Smooth muscle cell (in vitro differentiated cells): ENCODE results near the gene VWA7. TPM values are rescaled to one million over a fixed set of nuclear protein-coding genes. Genes with fewer than 3 reads are reported as not detected.

Experiments used
- DNase-seq: peaks from one replicate; lab custom pipeline; 2025; ENCODE audit not compliant: unreplicated experiment; lab: John Stamatoyannopoulos, UW
- H2AFZ ChIP-seq: fragments of 200-600 bp; sonication (generic); 2 replicates; pipeline ENCODE4 v1.6.0; 2016; ENCODE audit warnings: antibody characterized with exemption, low read depth, mild to moderate bottlenecking
- H3F3A ChIP-seq: fragments of 200-600 bp; sonication (generic); 2 replicates; pipeline ENCODE4 v1.6.0; 2017; ENCODE audit warnings: antibody characterized with exemption, low read depth
- H3K27ac ChIP-seq: fragments of 200-600 bp; sonication (generic); 2 replicates; pipeline ENCODE4 v1.5.1; 2016; ENCODE audit warnings: low read depth, mild to moderate bottlenecking
- H3K27me3 ChIP-seq: fragments of 200-600 bp; sonication (generic); 2 replicates; pipeline ENCODE4 v1.6.1; 2016; ENCODE audit warnings: low read depth, mild to moderate bottlenecking
- H3K36me3 ChIP-seq: fragments of 200-600 bp; sonication (generic); 2 replicates; pipeline ENCODE4 v1.5.1; 2016; ENCODE audit warnings: low read depth
- H3K4me1 ChIP-seq: fragments of 200-600 bp; sonication (generic); 2 replicates; pipeline ENCODE4 v1.5.1; 2016; ENCODE audit warnings: low read depth
- H3K4me2 ChIP-seq: fragments of 200-600 bp; sonication (generic); 2 replicates; pipeline ENCODE4 v1.6.0; 2016; ENCODE audit warnings: mild to moderate bottlenecking
- H3K4me3 ChIP-seq: fragments of 200-600 bp; sonication (generic); 2 replicates; pipeline ENCODE4 v1.5.1; 2016; ENCODE audit warnings: mild to moderate bottlenecking
- H3K79me2 ChIP-seq: fragments of 200-600 bp; sonication (generic); 2 replicates; pipeline ENCODE4 v1.6.0; 2016; ENCODE audit warnings: low read depth, mild to moderate bottlenecking
- H3K9ac ChIP-seq: fragments of 200-600 bp; sonication (generic); 2 replicates; pipeline ENCODE4 v1.6.0; 2016; ENCODE audit warnings: low read depth
- H3K9me3 ChIP-seq: fragments of 200-600 bp; sonication (generic); replicated peaks from 2 replicates; pipeline ENCODE4 v1.5.1; 2016; ENCODE audit warnings: low read depth
- H4K20me1 ChIP-seq: fragments of 200-600 bp; sonication (generic); 2 replicates; pipeline ENCODE4 v1.6.0; 2016; ENCODE audit warnings: low read depth
- CTCF ChIP-seq: fragments of 200-600 bp; sonication (generic); IDR thresholded peaks from 2 replicates; pipeline ENCODE4 v1.5.1; 2017; ENCODE audit warnings: borderline replicate concordance, mild to moderate bottlenecking, antibody characterized with exemption; ENCODE audit not compliant: insufficient read depth, poor library complexity, severe bottlenecking
- WGBS: methylation state at CpG from one replicate; pipeline ENCODE4 v1.1.7; 2016; ENCODE audit warnings: low lambda C conversion rate; 5-methylcytosine and 5-hydroxymethylcytosine counted together
- polyA plus RNA-seq: library from polyadenylated mRNA; unstranded; fragments of >200 nt; fragmentation: Nextera tagmentation; extraction: Ambion mirVana; gene quantifications from 2 replicates; pipeline ENCODE4 v1.2.1, GENCODE V29; 2016
- total RNA-seq: library from RNA; depleted of rRNA; stranded (reverse); fragments of >200 nt; gene quantifications from 2 replicates; pipeline ENCODE4 v1.2.3, GENCODE V29; 2014

Gene VWA7
- total and polyA plus RNA-seq, 2 experiments from 2014 or later = 0.08 to 0.58 TPM

DNA sequence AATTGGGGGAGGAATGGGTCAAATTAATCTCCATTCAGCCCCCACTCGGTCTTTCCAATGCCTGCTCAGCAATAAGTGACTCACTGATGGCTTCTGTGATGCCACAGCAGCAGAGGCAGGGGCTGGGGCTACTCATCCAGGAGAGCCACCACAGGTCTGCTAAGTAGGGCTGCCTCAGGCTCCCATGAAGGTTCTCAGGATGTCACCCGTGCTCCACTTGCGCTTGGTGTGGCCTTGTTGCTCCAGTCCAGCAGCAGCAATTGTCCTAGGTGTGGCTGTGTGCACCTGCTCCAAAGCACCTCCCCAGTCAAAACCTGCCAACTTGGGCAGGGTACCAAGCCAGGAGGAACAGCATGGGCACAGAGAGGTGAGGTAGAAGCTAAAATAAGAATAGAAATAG is 55.0 kb downstream of the VWA7 start:
- H4K20me1 ChIP-seq = no peaks in the 10 kb centered on the region
- H3K4me2 ChIP-seq = no peak overlapping the region
- H3K9me3 ChIP-seq = no peaks in the 10 kb centered on the region
- H3K27me3 ChIP-seq = no peaks in the 10 kb centered on the region
- H3K79me2 ChIP-seq = no peaks in the 10 kb centered on the region
- no peaks in the 10 kb centered on the region for H3K36me3 ChIP-seq
- 90% methylated on average over 3 of the region's 3 CpGs for WGBS
- no peak for DNase-seq
- no peak overlapping the region for H3K9ac ChIP-seq
- H3F3A ChIP-seq = peaks cover 10% of the 10 kb centered on the region
- no peak overlapping the region for H2AFZ ChIP-seq
- H3K4me1 ChIP-seq = no peaks in the 10 kb centered on the region
- H3K27ac ChIP-seq = no peak overlapping the region
- H3K4me3 ChIP-seq = no peak overlapping the region
- TF ChIP-seq CTCF = no peak

DNA sequence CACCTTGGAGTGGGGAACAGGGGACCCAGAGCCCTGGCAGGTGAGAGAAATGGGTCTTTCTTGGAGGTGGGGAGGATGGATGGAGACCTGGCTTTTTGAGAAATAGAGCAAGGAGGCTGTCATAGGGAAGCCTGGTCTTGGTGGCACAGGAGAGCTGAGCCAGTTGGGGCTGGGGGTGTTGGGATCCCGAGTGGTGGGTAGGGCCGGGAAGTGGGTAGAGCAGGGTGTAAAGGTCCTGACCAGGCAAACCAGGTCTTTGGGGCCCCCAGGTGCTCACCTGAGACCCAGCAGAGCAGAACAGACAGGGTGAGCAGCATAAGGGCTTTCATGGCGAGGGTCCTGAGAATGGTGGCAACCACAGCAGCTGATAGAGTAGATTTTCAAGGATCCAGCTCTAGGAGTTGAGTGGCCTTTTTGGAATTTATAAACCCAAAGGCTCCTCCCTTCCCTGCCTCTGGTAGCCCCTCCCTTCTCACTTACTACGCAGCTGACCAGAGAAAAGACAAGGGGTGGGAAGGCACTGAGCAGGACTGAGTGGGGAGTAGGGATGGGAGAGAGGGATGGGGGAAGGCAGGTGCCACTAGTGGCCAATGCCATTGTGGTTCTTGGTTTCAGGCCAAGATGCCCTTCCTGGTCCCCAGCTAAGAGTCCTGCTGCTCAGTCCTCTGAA is 55.6 kb downstream of the VWA7 start, which contains the start of gene LY6G6C:
Gene LY6G6C, minus strand, starts transcription at position 396 of the 670 bp plus-strand sequence. Its CDS starts 67 bp downstream, at position 329.
- H3K9ac ChIP-seq = no peak within 1 kb of the TSS
- no peak within 1 kb of the TSS for H3K4me2 ChIP-seq
- no peak for TF ChIP-seq CTCF
- H3K79me2 ChIP-seq = no peaks in the 10 kb centered on the region
- H3K27ac ChIP-seq = no peak within 1 kb of the TSS
- no peaks in the 10 kb centered on the region for H3K27me3 ChIP-seq
- H4K20me1 ChIP-seq = no peaks in the 10 kb centered on the region
- H3F3A ChIP-seq = peaks cover 3% of the 10 kb centered on the region
- no peak within 1 kb of the TSS for H2AFZ ChIP-seq
- DNase-seq = no peak
- 93% methylated on average over 4 of the region's 4 CpGs for WGBS
- H3K36me3 ChIP-seq = no peaks in the 10 kb centered on the region
- H3K4me1 ChIP-seq = no peaks in the 10 kb centered on the region
- no peak within 1 kb of the TSS for H3K4me3 ChIP-seq
- no peaks in the 10 kb centered on the region for H3K9me3 ChIP-seq

- Histone ChIP-seq H3K4me1 (no peaks in the 10 kb centered on the region), H3K4me3 (no peak overlapping the region), H3K27me3 (no peaks in the 10 kb centered on the region), H3K27ac (peak overlapping the region; percentile 60), H3K36me3 (no peaks in the 10 kb centered on the region), H4K20me1 (no peaks in the 10 kb centered on the region), H3K4me2 (no peak overlapping the region), H2AFZ (no peak overlapping the region), H3F3A (no peaks in the 10 kb centered on the region), H3K79me2 (no peaks in the 10 kb centered on the region), H3K9ac (peak overlapping the region; percentile 28), H3K9me3 (no peaks in the 10 kb centered on the region)
- no peak for DNase-seq
- WGBS = 74% methylated on average over 5 of the region's 5 CpGs
- no peak for TF ChIP-seq CTCF
These were observed 56.8 kb downstream of the VWA7 start for GRCh38 chr6:31720196-31720770.
